ENCODE data around the gene NOTCH4. TPM values are rescaled to one million over a fixed set of nuclear protein-coding genes. Genes with fewer than 3 reads are reported as not detected.
"Not testable (repeated sequence)": the region's sequence is repeated elsewhere in the genome, so short reads cannot be mapped to it uniquely, and the experiment has no call there.

The NOTCH4 gene
- total RNA-seq, 1 donor from 2014 or later = 0.83 TPM

DNA sequence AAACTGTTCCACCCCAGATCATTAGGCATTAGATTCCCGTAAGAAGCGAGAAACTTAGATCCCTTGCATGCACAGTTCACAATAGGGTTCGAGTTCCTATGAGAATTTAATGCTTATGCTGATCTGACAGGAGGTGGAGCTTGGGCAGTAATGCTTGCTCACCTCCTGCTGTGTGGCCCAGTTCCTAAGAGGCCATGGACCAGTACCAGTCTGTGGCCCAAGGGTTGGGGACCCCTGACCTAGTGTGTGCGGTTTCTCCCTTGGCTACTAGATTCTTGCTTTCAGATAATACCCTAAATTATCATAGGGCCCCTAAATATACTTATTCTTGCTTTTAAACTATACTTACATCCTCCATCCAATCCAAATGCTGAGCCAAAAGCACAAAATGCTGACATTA is 29.5 kb downstream of the NOTCH4 start:
- Mint-ChIP-seq H3K4me1 (ENCODE audit: unreplicated experiment) (peaks cover 43% of the 10 kb centered on the region), H3K9me3 (ENCODE audit: unreplicated experiment) (no peaks in the 10 kb centered on the region), H3K36me3 (ENCODE audit: unreplicated experiment) (no peaks in the 10 kb centered on the region), H3K4me3 (ENCODE audit: unreplicated experiment) (no peak overlapping the region), H3K27me3 (ENCODE audit: unreplicated experiment) (no peaks in the 10 kb centered on the region), H3K27ac (ENCODE audit: unreplicated experiment) (peak overlapping the region; percentile 98)
- TF ChIP-seq, protein P1, sequence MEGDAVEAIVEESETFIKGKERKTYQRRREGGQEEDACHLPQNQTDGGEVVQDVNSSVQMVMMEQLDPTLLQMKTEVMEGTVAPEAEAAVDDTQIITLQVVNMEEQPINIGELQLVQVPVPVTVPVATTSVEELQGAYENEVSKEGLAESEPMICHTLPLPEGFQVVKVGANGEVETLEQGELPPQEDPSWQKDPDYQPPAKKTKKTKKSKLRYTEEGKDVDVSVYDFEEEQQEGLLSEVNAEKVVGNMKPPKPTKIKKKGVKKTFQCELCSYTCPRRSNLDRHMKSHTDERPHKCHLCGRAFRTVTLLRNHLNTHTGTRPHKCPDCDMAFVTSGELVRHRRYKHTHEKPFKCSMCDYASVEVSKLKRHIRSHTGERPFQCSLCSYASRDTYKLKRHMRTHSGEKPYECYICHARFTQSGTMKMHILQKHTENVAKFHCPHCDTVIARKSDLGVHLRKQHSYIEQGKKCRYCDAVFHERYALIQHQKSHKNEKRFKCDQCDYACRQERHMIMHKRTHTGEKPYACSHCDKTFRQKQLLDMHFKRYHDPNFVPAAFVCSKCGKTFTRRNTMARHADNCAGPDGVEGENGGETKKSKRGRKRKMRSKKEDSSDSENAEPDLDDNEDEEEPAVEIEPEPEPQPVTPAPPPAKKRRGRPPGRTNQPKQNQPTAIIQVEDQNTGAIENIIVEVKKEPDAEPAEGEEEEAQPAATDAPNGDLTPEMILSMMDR (IDR thresholded peaks at IDR 0.05) = no peak
- no peak for DNase-seq (ENCODE audit: extremely low spot score, unreplicated experiment)

DNA sequence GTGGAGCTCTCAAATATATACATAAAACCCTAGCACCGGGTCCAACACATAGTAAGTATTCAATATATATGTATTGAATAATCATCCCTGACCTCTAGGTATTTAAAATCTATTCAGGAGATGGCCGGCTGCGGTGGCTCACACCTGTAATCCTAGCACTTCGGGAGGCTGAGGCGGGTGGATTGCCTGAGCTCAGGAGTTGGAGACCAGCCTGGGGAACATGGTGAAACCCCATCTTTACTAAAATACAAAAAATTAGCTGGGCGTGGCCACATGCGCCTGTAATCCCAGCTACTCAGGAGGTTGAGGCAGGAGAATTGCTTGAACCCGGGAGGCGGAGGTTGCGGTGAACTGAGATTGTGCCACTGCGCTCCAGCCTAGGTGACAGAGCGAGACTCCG is 30.8 kb downstream of the NOTCH4 start:
- H3K4me3 Mint-ChIP-seq (ENCODE audit: unreplicated experiment); H3K36me3 Mint-ChIP-seq (ENCODE audit: unreplicated experiment); H3K9me3 Mint-ChIP-seq (ENCODE audit: unreplicated experiment); DNase-seq (ENCODE audit: extremely low spot score, unreplicated experiment); H3K27me3 Mint-ChIP-seq (ENCODE audit: unreplicated experiment): not testable (repeated sequence)
- H3K27ac Mint-ChIP-seq (ENCODE audit: unreplicated experiment) = peak overlapping the region; percentile 90
- H3K4me1 Mint-ChIP-seq (ENCODE audit: unreplicated experiment) = peaks cover 56% of the 10 kb centered on the region

DNA sequence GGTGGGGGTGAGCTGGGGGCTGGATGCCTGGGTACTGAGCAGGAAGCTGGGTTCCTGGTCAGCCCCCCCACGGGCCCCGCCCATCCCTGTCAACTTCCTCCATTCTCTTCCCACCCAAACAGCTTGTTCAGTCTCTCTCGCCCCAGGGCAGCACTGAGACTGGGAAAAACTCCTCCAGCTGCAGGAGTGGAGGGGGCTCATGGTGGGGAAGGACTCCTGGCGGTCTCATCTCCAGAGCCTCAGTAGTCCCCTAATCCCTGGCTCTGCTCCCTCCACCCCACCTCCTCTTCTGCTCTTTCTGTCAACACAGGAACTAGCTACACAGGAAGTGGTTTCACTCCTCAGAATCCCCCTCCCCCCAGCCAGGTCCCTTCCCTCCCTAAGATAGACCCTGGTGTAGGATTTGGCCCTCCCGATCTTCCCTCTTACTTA is 31.2 kb downstream of the NOTCH4 start, which contains the start of gene GPSM3:
GPSM3 (minus strand) TSS at position 36 of the 432 bp plus-strand sequence. CDS start 130 bp downstream, outside the sequence.
- TF ChIP-seq, protein P1 (IDR thresholded peaks at IDR 0.05) = no peak
- Mint-ChIP-seq H3K4me1 (ENCODE audit: unreplicated experiment) (peaks cover 58% of the 10 kb centered on the region), H3K4me3 (ENCODE audit: unreplicated experiment) (peak within 1 kb of the TSS; percentile 36), H3K9me3 (ENCODE audit: unreplicated experiment) (no peaks in the 10 kb centered on the region), H3K27ac (ENCODE audit: unreplicated experiment) (peak within 1 kb of the TSS; percentile 90), H3K36me3 (ENCODE audit: unreplicated experiment) (peaks cover 3% of the 10 kb centered on the region), H3K27me3 (ENCODE audit: unreplicated experiment) (no peaks in the 10 kb centered on the region)
- DNase-seq (ENCODE audit: extremely low spot score, unreplicated experiment) = no peak

DNA sequence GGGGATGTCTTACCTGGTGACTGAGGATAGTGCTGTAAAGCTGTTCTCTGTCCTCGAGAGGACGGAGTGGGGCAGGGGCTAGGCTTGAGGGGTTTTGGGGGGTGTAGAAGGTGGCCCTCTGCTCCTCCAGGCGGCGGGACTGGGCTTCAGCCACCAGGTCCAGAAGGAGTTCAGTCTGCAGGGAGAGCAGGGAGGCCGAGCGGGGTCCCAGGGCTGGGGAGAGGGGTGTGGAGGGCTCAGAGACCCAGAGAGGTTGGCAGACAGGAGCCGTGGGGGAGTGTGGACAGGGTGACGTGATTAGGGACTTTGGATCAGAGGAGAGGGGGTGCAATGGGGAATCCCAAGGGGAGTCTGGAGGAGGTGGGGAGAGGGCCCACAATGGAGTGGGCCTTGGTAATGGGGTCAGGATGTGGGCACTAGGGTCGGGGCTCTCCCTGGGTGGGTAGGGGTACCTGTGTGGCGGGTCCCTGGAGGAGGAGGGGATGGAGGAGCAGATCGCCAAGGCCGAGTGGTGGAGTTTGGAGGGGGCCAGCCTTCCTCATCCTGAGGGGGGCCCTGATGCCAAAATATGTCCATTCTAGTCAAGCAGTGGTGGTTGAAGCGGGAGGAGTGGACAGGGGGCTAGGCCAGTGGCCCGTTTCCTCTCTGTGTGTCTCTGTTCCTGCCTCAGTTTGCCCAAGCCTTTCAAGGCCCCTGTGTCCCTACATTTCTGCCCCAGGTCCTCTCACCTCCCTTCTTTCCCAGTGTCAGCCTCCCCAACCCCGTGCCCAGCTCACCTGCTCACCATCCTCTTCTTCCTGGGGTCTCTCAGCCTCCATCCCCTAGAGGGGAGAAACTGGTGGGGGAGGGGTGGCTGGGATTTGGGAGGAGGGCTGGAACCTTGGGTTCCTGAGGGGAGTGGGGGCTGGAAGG is 31.9 kb downstream of the NOTCH4 start:
- TF ChIP-seq, protein P1 (IDR thresholded peaks at IDR 0.05) = no peak
- Mint-ChIP-seq H3K36me3 (ENCODE audit: unreplicated experiment) (peaks cover 8% of the 10 kb centered on the region), H3K27ac (ENCODE audit: unreplicated experiment) (peak overlapping the region; percentile 90), H3K9me3 (ENCODE audit: unreplicated experiment) (no peaks in the 10 kb centered on the region), H3K27me3 (ENCODE audit: unreplicated experiment) (no peaks in the 10 kb centered on the region), H3K4me1 (ENCODE audit: unreplicated experiment) (peaks cover 58% of the 10 kb centered on the region), H3K4me3 (ENCODE audit: unreplicated experiment) (peak overlapping the region; percentile 36)
- DNase-seq (ENCODE audit: extremely low spot score, unreplicated experiment) = no peak

DNA sequence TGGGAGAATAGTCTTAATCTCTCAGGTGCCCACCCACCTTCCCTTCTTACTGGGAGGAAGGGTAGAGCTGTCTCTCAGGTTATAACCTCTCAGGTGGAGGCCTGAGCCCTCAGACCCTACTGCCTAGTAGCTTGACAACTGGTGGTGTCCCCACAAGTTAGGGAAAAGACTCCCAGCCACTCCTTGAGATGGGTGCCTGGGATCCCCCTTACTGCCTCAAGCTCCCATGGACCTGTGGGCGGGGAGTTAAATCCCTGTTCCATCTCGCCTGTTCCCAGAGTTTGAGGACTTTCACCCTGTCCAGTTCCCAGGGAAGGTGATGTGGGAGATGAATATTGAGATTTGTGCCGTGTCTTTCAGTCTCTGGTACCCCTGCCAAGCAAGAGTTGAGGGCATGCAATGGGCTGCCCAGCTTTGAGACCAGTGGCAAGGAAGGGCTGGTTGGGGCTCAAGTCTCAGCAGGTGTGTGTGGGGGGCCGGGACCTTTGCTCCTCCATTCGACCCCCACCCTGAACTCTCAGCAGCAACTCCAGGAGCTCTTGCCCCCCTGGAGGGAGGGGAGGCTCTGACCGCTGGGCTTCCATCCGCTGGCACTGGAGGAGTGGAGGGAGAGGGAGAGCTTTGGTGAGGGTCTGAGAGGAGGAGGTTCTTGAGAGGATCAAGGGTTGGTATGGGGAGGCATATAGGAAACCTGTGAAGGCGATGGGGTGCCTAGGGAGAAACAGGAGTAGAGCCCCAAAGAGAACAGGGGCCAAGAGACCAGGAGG is 32.8 kb downstream of the NOTCH4 start:
- TF ChIP-seq, protein P1 (IDR thresholded peaks at IDR 0.05) = no peak
- peaks cover 15% of the 10 kb centered on the region for H3K36me3 Mint-ChIP-seq (ENCODE audit: unreplicated experiment)
- H3K9me3 Mint-ChIP-seq (ENCODE audit: unreplicated experiment) = no peaks in the 10 kb centered on the region
- peak overlapping the region; percentile 36 for H3K4me3 Mint-ChIP-seq (ENCODE audit: unreplicated experiment)
- no peaks in the 10 kb centered on the region for H3K27me3 Mint-ChIP-seq (ENCODE audit: unreplicated experiment)
- DNase-seq (ENCODE audit: extremely low spot score, unreplicated experiment) = no peak
- H3K27ac Mint-ChIP-seq (ENCODE audit: unreplicated experiment) = peak overlapping the region; percentile 90
- H3K4me1 Mint-ChIP-seq (ENCODE audit: unreplicated experiment) = peaks cover 59% of the 10 kb centered on the region
